GM12878 (cell line): ENCODE results near the gene FAM161B. TPM values are rescaled to one million over a fixed set of nuclear protein-coding genes. Genes with fewer than 3 reads are reported as not detected.

Experiments used
- ATAC-seq: fragments of 200-7000 bp; cut with Tn5 transposase; 3 replicates; pipeline ENCODE4 v1.9.1; 2020; ENCODE audit warnings: mild to moderate bottlenecking, moderate library complexity
- BruUV-seq: library from RNA; stranded (reverse); fragments of 400-500 nt; replicated peaks from 2 replicates; lab custom pipeline; 2021; lab: Mats Ljungman, UMichigan
- CTCF ChIA-PET: fragments of 300-600 bp; sonication (Branson Sonifier 250); formaldehyde crosslinking; extraction: SDS; loops from one replicate; lab custom pipeline; 2021; ENCODE audit warnings: inconsistent platforms; lab: Yijun Ruan, JAX
- POLR2A ChIA-PET: fragments of 350-600 bp; formaldehyde crosslinking; extraction: SDS; loops from one replicate; lab custom pipeline; 2021; ENCODE audit warnings: inconsistent platforms; lab: Charles Lee
- RAD21 ChIA-PET: fragments of 300-600 bp; sonication (Branson Sonifier 250); formaldehyde crosslinking; loops from one replicate; lab custom pipeline; 2023; ENCODE audit warnings: antibody characterized with exemption; ENCODE audit not compliant: unreplicated experiment; lab: Charles Lee
- SMC1A ChIA-PET: fragments of 300-600 bp; sonication (Branson Sonifier 250); formaldehyde crosslinking; loops from one replicate; lab custom pipeline; 2023; ENCODE audit not compliant: unreplicated experiment, uncharacterized antibody; lab: Charles Lee
- DNase-seq: peaks from one replicate; pipeline ENCODE4 v3.0.0-alpha.2; 2011; ENCODE audit warnings: low read depth, low spot score
- FAIRE-seq: peaks from 3 replicates; lab custom pipeline; 2011; peaks lifted over from hg19 to GRCh38; lab: Jason Lieb, UNC
- H2AFZ ChIP-seq: 2 replicates; pipeline ENCODE4 v1.6.0; 2011; ENCODE audit warnings: low read depth, low read length, control low read depth; ENCODE audit not compliant: control insufficient read depth
- H3K27ac ChIP-seq: 2 replicates; pipeline ENCODE4 v1.5.1; 2011; ENCODE audit warnings: control low read depth; ENCODE audit not compliant: control insufficient read depth, insufficient read depth
- H3K27me3 ChIP-seq, 2 experiments: replicated peaks in 1 of 2; 2 replicates each; pipeline versions ENCODE4 v1.6.0 to v1.6.1; 2011; ENCODE audit warnings: low read length in 1 of 2; ENCODE audit not compliant: control insufficient read depth in 2 of 2, insufficient read depth in 2 of 2
- H3K36me3 ChIP-seq, 2 experiments: 2 replicates each; pipeline ENCODE4 v1.5.1; 2011; ENCODE audit warnings: low read length in 1 of 2; ENCODE audit not compliant: control insufficient read depth in 2 of 2, insufficient read depth in 2 of 2
- H3K4me1 ChIP-seq: 2 replicates; pipeline ENCODE4 v1.6.1; 2011; ENCODE audit warnings: mild to moderate bottlenecking, low read length, moderate library complexity, mixed read lengths; ENCODE audit not compliant: control insufficient read depth, insufficient read depth
- H3K4me2 ChIP-seq: 2 replicates; pipeline ENCODE4 v1.6.0; 2011; ENCODE audit warnings: control low read depth; ENCODE audit not compliant: control insufficient read depth, insufficient read depth
- H3K4me3 ChIP-seq: fragments of 200-600 bp; sonication (generic); 2 replicates; pipeline ENCODE4 v1.5.1; 2016
- H3K79me2 ChIP-seq: 2 replicates; pipeline ENCODE4 v1.6.0; 2011; ENCODE audit warnings: low read length; ENCODE audit not compliant: control insufficient read depth, insufficient read depth
- H3K9ac ChIP-seq: 2 replicates; pipeline ENCODE4 v1.8.0; 2011; ENCODE audit warnings: low read length, control low read depth, mixed read lengths; ENCODE audit not compliant: control insufficient read depth, insufficient read depth
- H3K9me3 ChIP-seq: replicated peaks from 3 replicates; pipeline ENCODE4 v1.5.1; 2011; ENCODE audit warnings: mild to moderate bottlenecking, low read length; ENCODE audit not compliant: control insufficient read depth, insufficient read depth
- H4K20me1 ChIP-seq: 2 replicates; pipeline ENCODE4 v1.6.0; 2011; ENCODE audit not compliant: control insufficient read depth, insufficient read depth
- ATF7 ChIP-seq: fragments of 450-650 bp; IDR thresholded peaks from 2 replicates; pipeline ENCODE4 v1.6.1; 2016; ENCODE audit warnings: low read depth, mild to moderate bottlenecking
- BMI1 ChIP-seq: fragments of 450-650 bp; IDR thresholded peaks from 2 replicates; pipeline ENCODE4 v1.6.1; 2016; ENCODE audit warnings: mild to moderate bottlenecking, moderate library complexity, borderline replicate concordance
- EP300 ChIP-seq, 2 experiments: fragments of 150-350 bp in 1 of 2; IDR thresholded peaks; 2 replicates each; pipeline ENCODE4 v1.6.1; 2011 to 2012; ENCODE audit warnings: low read depth in 2 of 2, low read length in 2 of 2, borderline replicate concordance in 1 of 2, improper control_type of control experiment in 1 of 2, inconsistent platforms in 1 of 2; ENCODE audit not compliant: control insufficient read depth in 1 of 2
- KDM1A ChIP-seq: fragments of 200-600 bp; sonication (generic); IDR thresholded peaks from 2 replicates; pipeline ENCODE4 v1.6.1; 2016; ENCODE audit warnings: borderline replicate concordance
- PKNOX1 ChIP-seq: fragments of 450-650 bp; IDR thresholded peaks from 2 replicates; pipeline ENCODE4 v1.6.1; 2016; ENCODE audit warnings: mild to moderate bottlenecking
- RCOR1 ChIP-seq: conservative IDR thresholded peaks from 2 replicates; pipeline ENCODE4 v1.6.1; 2012; ENCODE audit warnings: low read depth, low read length, improper control_type of control experiment
- SP1 ChIP-seq: IDR thresholded peaks from one replicate; pipeline ENCODE4 v1.6.1; 2011; ENCODE audit warnings: low read depth, low read length
- SRF ChIP-seq, 2 experiments: IDR thresholded peaks; 2 replicates each; pipeline ENCODE4 v1.6.1; 2011; ENCODE audit warnings: low read depth in 2 of 2, low read length in 2 of 2, mild to moderate bottlenecking in 1 of 2, moderate library complexity in 1 of 2
- TARDBP ChIP-seq: IDR thresholded peaks from 2 replicates; pipeline ENCODE4 v1.6.1; 2016; ENCODE audit warnings: borderline replicate concordance
- TBL1XR1 ChIP-seq: IDR thresholded peaks from 2 replicates; pipeline ENCODE4 v1.6.1; 2012; ENCODE audit warnings: low read depth, low read length, improper control_type of control experiment
- TCF3 ChIP-seq: IDR thresholded peaks from 2 replicates; pipeline ENCODE4 v1.6.1; 2012; ENCODE audit warnings: low read depth, mild to moderate bottlenecking, low read length, borderline replicate concordance; ENCODE audit not compliant: insufficient read depth
- ZBED1 ChIP-seq: IDR thresholded peaks from 2 replicates; pipeline ENCODE4 v1.6.1; 2016; ENCODE audit warnings: borderline replicate concordance
- ZBTB33 ChIP-seq: fragments of 450-650 bp; IDR thresholded peaks from 2 replicates; pipeline ENCODE4 v1.6.1; 2017; ENCODE audit warnings: mild to moderate bottlenecking
- WGBS: methylation state at CpG from one replicate; pipeline ENCODE4 v1.1.6; 2016; ENCODE audit warnings: low lambda C conversion rate; ENCODE audit not compliant: insufficient replicate concordance, insufficient coverage; ENCODE audit errors: missing lambda C conversion rate; 5-methylcytosine and 5-hydroxymethylcytosine counted together
- in situ Hi-C: fragments of 300-500 bp; cut with MboI; formaldehyde crosslinking; loops from 9 replicates; pipeline ENCODE4 v1.14.3; 2018; ENCODE audit warnings: mixed read lengths
- intact Hi-C: fragments of 100-400 bp; cut with micrococcal nuclease; formaldehyde crosslinking; loops from one replicate; pipeline ENCODE4 v1.14.2; 2022; ENCODE audit not compliant: unreplicated experiment
- polyA plus RNA-seq, 11 experiments: library from polyadenylated mRNA; depleted of rRNA in 4 of 11; unstranded in 6 of 11; stranded (reverse) in 5 of 11; fragments of >200 nt; fragmentation: Nextera tagmentation in 4 of 11; fragmentation: Illumina TruSeq in 1 of 11; extraction: Ambion mirVana in 4 of 11; extraction: Trizol in 1 of 11; gene quantifications; 1 replicate in 1 of 11; 2 replicates in 10 of 11; pipeline versions ENCODE4 v1.2.1 to v1.2.3, GENCODE V29; 2011 to 2016; ENCODE audit warnings: inconsistent platforms in 2 of 11, missing spikeins in 2 of 11, low read depth in 1 of 11
- total RNA-seq, 4 experiments: library from RNA; depleted of rRNA in 3 of 4; stranded (reverse); fragments of >200 nt in 3 of 4; fragmentation: Illumina TruSeq in 1 of 4; extraction: Trizol in 1 of 4; gene quantifications; 2 replicates each; pipeline versions ENCODE4 v1.2.1 to v1.2.3, GENCODE V29; 2013 to 2021

The FAM161B gene
- total and polyA plus RNA-seq, 10 of the 15 experiments (the other 5 are each of a cell fraction or from before 2014, with no cell fraction given): 0.33 to 1.2 (median 0.86) TPM

GRCh38 chr14:73998726-73999125 is 48.8 kb upstream of the FAM161B start:
- ATAC-seq (no peak), FAIRE-seq (no peak), DNase-seq (no peak)
- Histone ChIP-seq H3K36me3 (peaks cover 0 to 3% of the 10 kb centered on the region in 2 experiments; a peak in 2 of 4 replicates), H3K9me3 (no peaks in the 10 kb centered on the region), H4K20me1 (no peaks in the 10 kb centered on the region), H3K79me2 (no peaks in the 10 kb centered on the region), H3K27me3 (no peaks in the 10 kb centered on the region), H3K27ac (no peak overlapping the region), H3K4me3 (no peak overlapping the region), H3K4me1 (no peaks in the 10 kb centered on the region), H3K4me2 (no peak overlapping the region), H2AFZ (no peak overlapping the region), H3K9ac (no peak overlapping the region)
- ChIA-PET POLR2A (no interaction called here), SMC1A (no interaction called here), CTCF (no interaction called here), RAD21 (no interaction called here)
- TF ChIP-seq KDM1A: no peak
- in situ Hi-C loops: no loop called here
- WGBS: 93% methylated on average over 2 of the region's 2 CpGs
- intact Hi-C loops: no loop called here
- no TSS peak for BruUV-seq

GRCh38 chr14:73997944-73998447 is 48.1 kb upstream of the FAM161B start:
- H3K9ac ChIP-seq: no peak overlapping the region
- ATAC-seq (no peak), DNase-seq (no peak), FAIRE-seq (no peak)
- no peak overlapping the region for H3K4me2 ChIP-seq
- H3K36me3 ChIP-seq: peaks cover 0 to 3% of the 10 kb centered on the region in 2 experiments; a peak in 2 of 4 replicates
- ChIA-PET CTCF (no interaction called here), RAD21 (no interaction called here), SMC1A (no interaction called here), POLR2A (no interaction called here)
- no TSS peak for BruUV-seq
- H3K27me3 ChIP-seq: no peaks in the 10 kb centered on the region
- H3K4me3 ChIP-seq: no peak overlapping the region
- H3K9me3 ChIP-seq: no peaks in the 10 kb centered on the region
- intact Hi-C loops (no loop called here), in situ Hi-C loops (no loop called here)
- no peak overlapping the region for H3K27ac ChIP-seq
- no peaks in the 10 kb centered on the region for H3K79me2 ChIP-seq
- H4K20me1 ChIP-seq: no peaks in the 10 kb centered on the region
- 88% methylated on average over 7 of the region's 7 CpGs for WGBS
- no peak overlapping the region for H2AFZ ChIP-seq
- H3K4me1 ChIP-seq: no peaks in the 10 kb centered on the region
- TF ChIP-seq BMI1: no peak
- TF ChIP-seq EP300 (IDR thresholded peaks at IDR 0.05; ENCODE audit: borderline replicate concordance in 1 of 2, control insufficient read depth in 1 of 2, low read depth in 2 of 2, low read length in 2 of 2): no peak
- TF ChIP-seq RCOR1: no peak
- TF ChIP-seq TARDBP: no peak
- TF ChIP-seq TBL1XR1: no peak
- TF ChIP-seq ZBED1: no peak
- TF ChIP-seq ZBTB33: no peak
- TF ChIP-seq SP1: no peak
- TF ChIP-seq ATF7: no peak
- TF ChIP-seq PKNOX1: no peak
- no peak for TF ChIP-seq SRF (IDR thresholded peaks at IDR 0.05; ENCODE audit: low read depth in 2 of 2, low read length in 2 of 2)
- TF ChIP-seq TCF3: no peak
